D721Med (cell line): ENCODE data around the gene IL19.
A peak's percentile ranks its signal among the peaks of the same experiment; 100 is the strongest.

ENCODE experiments used
- DNase-seq: peaks from one replicate; pipeline ENCODE4 v3.0.0; 2011; ENCODE audit warnings: low spot score; ENCODE audit not compliant: insufficient read length
- FAIRE-seq: peaks from 2 replicates; lab custom pipeline; 2011; peaks lifted over from hg19 to GRCh38; lab: Jason Lieb, UNC
- TF ChIP-seq, protein P1 (sequence below): IDR thresholded peaks from 2 replicates; pipeline ENCODE4 v1.5.1; 2012; ENCODE audit warnings: mild to moderate bottlenecking, control low read depth; ENCODE audit not compliant: insufficient read depth; ENCODE audit errors: missing control alignments

Gene IL19

DNA sequence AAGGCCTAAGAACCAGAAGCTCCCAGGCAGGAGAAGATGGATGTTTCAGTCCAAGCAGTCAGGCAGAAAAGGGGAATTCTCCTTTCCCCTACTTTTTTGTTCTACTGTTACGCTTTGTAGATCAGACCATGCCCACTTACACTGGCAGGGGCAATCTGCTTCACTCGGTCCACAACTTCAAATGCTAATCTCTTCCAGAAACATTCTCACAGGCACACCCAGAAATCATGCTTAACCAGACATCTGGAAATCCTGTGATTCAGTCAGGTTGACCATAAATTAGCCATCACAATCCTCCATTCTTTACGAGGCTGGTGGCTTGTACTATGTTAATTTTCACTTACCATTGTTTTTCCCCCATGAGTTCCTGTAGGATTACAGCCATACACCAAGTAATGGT lies 25.5 kb downstream of the IL19 start:
- DNase-seq (no peak), FAIRE-seq (no peak)
- TF ChIP-seq, protein P1, sequence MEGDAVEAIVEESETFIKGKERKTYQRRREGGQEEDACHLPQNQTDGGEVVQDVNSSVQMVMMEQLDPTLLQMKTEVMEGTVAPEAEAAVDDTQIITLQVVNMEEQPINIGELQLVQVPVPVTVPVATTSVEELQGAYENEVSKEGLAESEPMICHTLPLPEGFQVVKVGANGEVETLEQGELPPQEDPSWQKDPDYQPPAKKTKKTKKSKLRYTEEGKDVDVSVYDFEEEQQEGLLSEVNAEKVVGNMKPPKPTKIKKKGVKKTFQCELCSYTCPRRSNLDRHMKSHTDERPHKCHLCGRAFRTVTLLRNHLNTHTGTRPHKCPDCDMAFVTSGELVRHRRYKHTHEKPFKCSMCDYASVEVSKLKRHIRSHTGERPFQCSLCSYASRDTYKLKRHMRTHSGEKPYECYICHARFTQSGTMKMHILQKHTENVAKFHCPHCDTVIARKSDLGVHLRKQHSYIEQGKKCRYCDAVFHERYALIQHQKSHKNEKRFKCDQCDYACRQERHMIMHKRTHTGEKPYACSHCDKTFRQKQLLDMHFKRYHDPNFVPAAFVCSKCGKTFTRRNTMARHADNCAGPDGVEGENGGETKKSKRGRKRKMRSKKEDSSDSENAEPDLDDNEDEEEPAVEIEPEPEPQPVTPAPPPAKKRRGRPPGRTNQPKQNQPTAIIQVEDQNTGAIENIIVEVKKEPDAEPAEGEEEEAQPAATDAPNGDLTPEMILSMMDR, result no peak

DNA sequence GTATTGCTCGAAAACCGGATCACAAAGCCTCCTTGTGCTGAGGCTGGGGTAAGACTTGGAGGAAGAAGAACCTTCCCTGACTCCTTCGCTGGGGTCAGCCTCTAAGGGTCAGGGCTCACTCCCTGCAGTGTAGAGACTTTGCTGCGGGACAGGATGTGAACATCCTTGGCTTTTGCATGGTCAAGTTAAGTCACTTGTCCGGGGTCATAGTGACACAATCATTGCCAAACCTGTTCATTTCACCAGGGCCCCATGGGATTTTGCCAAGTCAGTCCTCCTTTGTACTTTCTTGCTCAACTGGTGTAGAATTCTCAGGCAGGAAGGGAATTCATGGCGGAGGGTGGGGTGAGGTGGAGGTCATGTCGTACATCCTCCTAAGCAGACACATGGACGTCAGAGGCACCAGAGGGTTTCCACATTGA lies 26.4 kb downstream of the IL19 start:
- DNase-seq (no peak), FAIRE-seq (no peak)
- TF ChIP-seq, protein P1, result no peak

DNA sequence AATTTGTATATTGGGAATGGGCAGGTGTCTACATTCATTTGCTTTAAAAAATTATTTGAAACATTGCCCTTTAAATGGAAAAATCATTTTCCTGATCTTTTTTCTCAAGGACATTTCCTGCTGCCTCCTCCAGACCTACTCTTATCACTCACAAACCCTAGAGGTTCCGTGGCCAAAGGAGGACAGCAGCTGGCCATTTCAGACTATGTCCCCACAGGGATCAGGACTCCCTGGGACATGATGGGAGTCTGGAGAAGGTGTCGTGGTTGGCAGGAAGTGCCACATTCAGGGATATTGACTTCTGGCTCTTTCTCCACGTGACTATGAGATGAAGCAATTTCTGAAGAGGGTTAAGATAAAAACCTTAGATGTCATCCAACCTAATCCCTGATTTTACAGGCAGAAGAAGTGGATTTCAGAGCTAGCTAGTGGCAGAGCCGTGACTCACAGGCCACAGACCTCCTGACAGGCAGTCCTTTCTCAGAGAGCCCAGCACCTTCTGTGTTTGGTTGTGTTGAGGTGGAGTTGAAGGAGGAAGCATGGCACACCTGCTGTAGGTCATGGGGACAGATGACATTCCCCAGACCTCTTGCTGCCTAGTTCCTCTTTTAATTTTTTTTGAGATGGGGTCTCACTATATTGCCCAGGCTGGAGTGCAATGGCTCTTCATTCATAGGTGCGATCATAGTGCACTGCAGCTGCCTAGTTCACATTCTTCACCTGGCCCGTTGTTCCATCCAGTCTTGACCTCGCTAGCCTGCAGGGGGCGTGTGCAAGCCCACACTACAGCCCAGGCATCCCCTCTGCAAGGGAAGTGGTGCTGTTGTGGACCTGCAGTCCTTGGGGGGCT lies 27.2 kb downstream of the IL19 start:
- TF ChIP-seq, protein P1, result peak; percentile 54
- FAIRE-seq, result no peak
- no peak for DNase-seq

DNA sequence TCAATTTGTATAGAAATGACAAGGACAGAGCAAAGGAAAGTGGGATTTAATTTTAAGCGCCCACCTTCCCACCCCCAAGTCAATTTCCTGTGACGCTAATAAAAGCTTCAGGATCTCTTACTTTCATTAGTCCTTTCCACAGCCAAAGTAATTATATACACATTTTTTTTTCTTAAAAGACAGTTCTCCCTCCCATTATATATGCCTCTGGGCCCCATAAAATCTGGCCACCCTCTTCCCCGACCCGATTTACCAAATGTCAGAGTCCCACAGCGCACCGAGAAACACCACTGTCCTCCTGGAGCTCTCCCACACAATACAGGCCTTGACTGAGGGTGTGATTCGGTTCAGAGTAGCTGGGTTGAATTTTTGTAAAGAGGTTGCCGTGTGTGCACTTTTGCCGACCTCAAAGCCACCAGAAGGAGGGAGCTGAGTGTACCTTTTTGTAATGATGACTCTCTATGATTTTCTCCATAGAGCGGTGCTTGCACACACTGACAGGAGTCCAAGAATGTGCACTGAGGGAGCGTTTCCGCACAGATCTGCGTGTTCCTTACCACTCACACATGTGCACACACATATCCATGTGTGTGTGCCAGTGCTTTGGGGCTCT lies 27.9 kb downstream of the IL19 start:
- no peak for FAIRE-seq
- DNase-seq, result no peak

DNA sequence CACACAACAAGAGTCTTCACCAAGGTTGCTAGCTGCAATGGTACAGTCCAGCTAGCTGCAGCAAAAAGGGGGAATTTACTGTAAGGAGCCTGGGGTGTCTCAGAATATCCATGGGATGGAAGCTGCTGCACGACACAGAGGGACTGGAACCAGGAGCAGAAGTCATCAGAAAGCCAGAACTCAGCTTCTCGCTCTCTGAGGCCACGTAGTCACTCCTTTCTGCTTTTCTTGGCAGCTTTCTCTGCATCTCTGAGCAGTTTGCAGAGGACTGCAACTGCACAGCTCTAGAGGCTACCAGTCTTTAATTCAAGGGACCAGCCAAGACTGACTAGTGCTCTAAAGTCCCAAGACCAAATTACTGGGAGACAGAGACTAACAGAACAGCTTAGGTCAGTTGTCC lies 28.7 kb downstream of the IL19 start:
- DNase-seq, result no peak
- FAIRE-seq, result no peak
- TF ChIP-seq, protein P1, result no peak

More for the DNA sequence above, 27.9 kb downstream of the IL19 start:
- TF ChIP-seq, protein P1, result no peak

DNA sequence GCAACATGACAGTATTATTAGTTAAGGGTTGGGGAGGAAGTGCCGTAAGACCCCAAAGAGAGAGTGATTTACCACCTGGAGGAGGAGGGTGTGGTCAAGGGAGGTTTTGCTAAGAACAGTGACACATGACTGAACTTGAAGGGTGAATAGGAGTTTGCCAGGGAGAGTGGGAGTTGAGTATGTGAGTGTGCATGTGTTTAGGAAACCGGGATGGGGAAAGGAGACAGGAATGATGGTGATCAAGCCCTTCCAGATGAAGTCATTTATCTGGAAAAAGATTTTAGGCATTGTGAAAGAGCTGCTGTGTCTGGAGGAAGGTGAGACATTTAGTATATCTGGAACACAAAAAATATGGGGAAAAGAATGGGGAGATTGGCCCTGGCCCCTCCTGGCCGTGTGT lies 29.8 kb downstream of the IL19 start:
- DNase-seq (no peak), FAIRE-seq (no peak)
- TF ChIP-seq, protein P1, result no peak

DNA sequence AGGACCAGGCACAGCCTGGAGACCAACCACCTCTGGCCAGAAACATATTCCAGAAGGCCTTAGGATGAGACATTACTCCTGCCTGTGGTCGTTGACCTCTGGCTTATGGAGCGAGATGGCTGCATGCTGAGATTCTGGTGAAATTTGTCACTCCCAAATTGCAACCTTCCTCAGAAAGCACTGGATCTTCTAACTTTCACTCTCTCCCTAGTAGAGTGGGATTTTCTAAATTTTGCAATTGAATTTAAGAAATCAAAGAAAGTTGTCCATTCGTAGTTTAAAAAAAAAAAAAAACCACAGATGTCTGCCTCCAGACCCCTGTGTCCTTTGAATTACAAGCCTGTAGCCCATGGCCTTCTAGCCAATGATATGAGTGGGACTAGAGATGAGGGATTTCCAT lies 30.3 kb downstream of the IL19 start:
- TF ChIP-seq, protein P1, result no peak
- DNase-seq, result no peak
- FAIRE-seq, result no peak
